BLaER1 (cell line): ENCODE data around the gene NABP2.

Experiments
- H3K27ac ChIP-seq: shearing (Covaris generic); formaldehyde crosslinking; 2 replicates; pipeline ENCODE4 v1.8.1; 2022
- H3K27me3 ChIP-seq: shearing (Covaris generic); formaldehyde crosslinking; 2 replicates; pipeline ENCODE4 v1.8.1; 2022
- H3K36me3 ChIP-seq: shearing (Covaris generic); formaldehyde crosslinking; 2 replicates; pipeline ENCODE4 v1.8.1; 2022
- H3K4me1 ChIP-seq: shearing (Covaris generic); formaldehyde crosslinking; 2 replicates; pipeline ENCODE4 v1.8.1; 2022
- H3K4me2 ChIP-seq: shearing (Covaris generic); formaldehyde crosslinking; 2 replicates; pipeline ENCODE4 v1.8.1; 2022
- H3K4me3 ChIP-seq: shearing (Covaris generic); formaldehyde crosslinking; 2 replicates; pipeline ENCODE4 v1.8.1; 2022
- H3K9ac ChIP-seq: shearing (Covaris generic); formaldehyde crosslinking; 2 replicates; pipeline ENCODE4 v1.8.1; 2022
- H3K9me3 ChIP-seq: shearing (Covaris generic); formaldehyde crosslinking; 2 replicates; pipeline ENCODE4 v1.8.1; 2022
- H4K20me1 ChIP-seq: shearing (Covaris generic); formaldehyde crosslinking; 2 replicates; pipeline ENCODE4 v1.8.1; 2022
- Cebpa-rat ChIP-seq: shearing (Covaris generic); IDR thresholded peaks from 2 replicates; pipeline ENCODE4 v1.8.1; 2022

The NABP2 gene

DNA sequence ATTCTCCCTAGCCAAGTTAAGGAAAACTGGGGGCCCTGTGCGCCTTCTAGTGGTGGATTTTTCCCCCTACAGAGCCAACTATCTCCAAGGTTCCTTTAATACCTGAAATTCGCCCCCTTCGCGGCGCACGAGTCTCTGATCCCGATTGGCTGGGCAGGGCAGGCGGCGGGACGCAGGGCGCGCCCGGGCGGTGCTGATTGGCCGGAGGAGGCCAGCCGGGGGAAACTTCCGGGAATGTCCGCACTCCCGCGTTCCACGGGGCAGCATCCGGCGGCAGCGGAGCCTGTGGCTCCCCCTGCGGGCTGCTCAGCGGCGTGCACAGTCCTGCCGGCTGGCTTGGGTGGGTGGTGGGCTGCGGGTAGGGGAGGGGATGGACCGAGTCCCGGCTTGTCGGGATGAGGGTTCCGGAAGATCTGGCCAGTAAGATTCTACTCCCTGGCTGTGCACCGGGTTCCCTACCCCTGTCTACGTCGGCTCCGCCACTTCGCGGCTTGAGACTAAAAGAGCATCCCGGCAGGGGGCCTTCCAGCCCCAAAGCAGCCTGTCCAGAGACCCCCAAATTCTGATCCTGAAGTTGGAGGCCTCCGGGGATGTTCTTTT, at the start of gene NABP2:
TSS of gene NABP2 (plus strand) at position 241 of the 600 bp plus-strand sequence. CDS start 515 bp downstream, outside the sequence.
- no peak for TF ChIP-seq Cebpa-rat
- no peaks in the 10 kb centered on the region for H3K27me3 ChIP-seq
- H3K36me3 ChIP-seq: peaks cover 12% of the 10 kb centered on the region
- 0 out of 2 replicates have a peak, but pooled peaks cover 13% of the 10 kb centered on the region for H4K20me1 ChIP-seq
- H3K9ac ChIP-seq: peak within 1 kb of the TSS; percentile 83
- peaks cover 65% of the 10 kb centered on the region for H3K4me1 ChIP-seq
- H3K9me3 ChIP-seq: no peaks in the 10 kb centered on the region
- peak within 1 kb of the TSS; percentile 97 for H3K4me2 ChIP-seq
- peak within 1 kb of the TSS; percentile 76 for H3K4me3 ChIP-seq
- peak within 1 kb of the TSS; percentile 74 for H3K27ac ChIP-seq

DNA sequence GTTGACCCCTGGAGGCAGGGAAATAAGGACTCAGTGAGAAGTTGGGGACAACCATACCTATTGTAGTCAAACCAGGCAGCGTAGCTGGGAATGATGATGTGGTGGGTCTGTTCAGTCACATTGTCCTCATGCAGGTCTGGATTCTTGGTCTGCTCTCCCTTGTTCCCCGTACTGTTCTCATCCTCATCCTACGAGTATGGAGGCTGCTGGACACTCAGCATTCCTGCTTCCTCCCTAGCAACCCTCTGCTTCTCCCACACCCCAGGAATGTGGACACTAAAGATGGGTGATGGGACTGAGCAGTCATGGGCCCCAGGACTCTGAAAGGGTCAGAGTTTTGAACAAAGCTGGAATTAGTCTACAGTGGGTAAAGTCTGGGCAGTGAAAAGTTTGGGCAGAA, 45.8 kb upstream of the NABP2 start:
- no peak overlapping the region for H3K9ac ChIP-seq
- H3K36me3 ChIP-seq: peaks cover 100% of the 10 kb centered on the region
- TF ChIP-seq Cebpa-rat: no peak

DNA sequence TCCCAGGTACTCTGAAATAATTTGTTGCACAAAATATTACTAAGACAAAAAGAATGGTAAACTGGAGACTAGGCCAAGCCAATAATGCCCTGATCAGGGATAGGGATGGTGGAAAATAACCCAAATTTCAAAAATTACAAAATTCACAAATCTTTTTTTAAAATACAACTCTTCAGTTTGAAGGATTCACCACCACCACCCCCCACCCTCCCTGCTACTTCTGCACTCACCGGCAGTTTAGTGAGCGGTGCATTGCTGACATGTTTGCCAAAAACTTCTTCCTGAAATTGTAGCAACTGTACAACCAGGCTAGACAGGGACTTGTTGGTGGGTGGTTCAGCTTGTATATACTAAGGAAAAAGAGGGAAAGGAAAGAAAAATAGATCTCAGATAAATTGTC, 37.2 kb upstream of the NABP2 start:
- H3K4me3 ChIP-seq: no peak overlapping the region; the same call in 1 of the 2 replicates
- peaks cover 35% of the 10 kb centered on the region for H4K20me1 ChIP-seq
- no peaks in the 10 kb centered on the region for H3K9me3 ChIP-seq
- peak overlapping the region; percentile 25; the same call in 1 of the 2 replicates for H3K27ac ChIP-seq
- peak overlapping the region; percentile 96; the same call in 1 of the 2 replicates for H3K9ac ChIP-seq
- H3K4me2 ChIP-seq: peak overlapping the region; percentile 88
- no peak for TF ChIP-seq Cebpa-rat
- H3K4me1 ChIP-seq: peaks cover 29% of the 10 kb centered on the region
- H3K36me3 ChIP-seq: peaks cover 56% of the 10 kb centered on the region
- no peaks in the 10 kb centered on the region for H3K27me3 ChIP-seq

More for the DNA sequence above, 45.8 kb upstream of the NABP2 start:
- Histone ChIP-seq H3K4me3 (no peak overlapping the region), H3K4me2 (no peak overlapping the region), H3K27ac (no peak overlapping the region), H3K9me3 (no peaks in the 10 kb centered on the region), H3K27me3 (no peaks in the 10 kb centered on the region), H4K20me1 (no peaks in the 10 kb centered on the region), H3K4me1 (no peaks in the 10 kb centered on the region)

DNA sequence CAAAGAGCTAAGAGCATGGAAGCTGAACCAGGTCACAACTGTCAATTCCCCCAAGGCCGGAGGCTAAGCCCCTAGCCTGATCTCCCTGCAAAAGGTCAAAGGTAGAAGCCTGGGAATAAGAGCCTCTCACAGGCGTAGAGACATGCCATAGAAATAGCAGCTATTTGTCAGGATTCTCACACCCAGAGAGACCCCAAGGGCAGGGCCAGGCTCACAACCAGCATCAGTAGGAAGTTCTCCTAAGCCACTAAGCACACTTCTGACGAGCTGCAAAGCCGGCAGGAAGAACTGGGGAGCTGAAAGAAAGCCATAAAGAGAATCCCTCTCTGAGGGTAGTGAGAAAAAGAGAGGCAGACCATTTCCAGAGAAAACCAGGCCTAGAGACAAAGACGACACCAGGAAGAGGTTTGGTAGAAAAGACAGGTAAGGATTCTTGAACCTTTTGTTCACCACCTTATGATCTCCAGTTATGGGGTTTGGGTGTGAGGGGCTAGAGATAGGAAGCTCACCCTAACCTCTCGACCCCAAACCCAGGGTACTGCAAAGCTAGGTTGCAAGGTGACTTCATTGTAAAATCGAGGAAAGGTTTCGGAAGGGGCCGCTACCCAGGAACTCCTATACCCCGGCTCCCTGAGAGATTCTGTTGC, 35.9 kb upstream of the NABP2 start:
- no peaks in the 10 kb centered on the region for H3K9me3 ChIP-seq
- H3K4me2 ChIP-seq: peak overlapping the region; percentile 88
- H4K20me1 ChIP-seq: peaks cover 35% of the 10 kb centered on the region
- peaks cover 29% of the 10 kb centered on the region for H3K4me1 ChIP-seq
- peak overlapping the region; percentile 96 for H3K9ac ChIP-seq
- peaks cover 43% of the 10 kb centered on the region for H3K36me3 ChIP-seq
- no peaks in the 10 kb centered on the region for H3K27me3 ChIP-seq
- peak overlapping the region; percentile 89 for H3K27ac ChIP-seq
- H3K4me3 ChIP-seq: peak overlapping the region; percentile 90
- TF ChIP-seq Cebpa-rat: no peak

DNA sequence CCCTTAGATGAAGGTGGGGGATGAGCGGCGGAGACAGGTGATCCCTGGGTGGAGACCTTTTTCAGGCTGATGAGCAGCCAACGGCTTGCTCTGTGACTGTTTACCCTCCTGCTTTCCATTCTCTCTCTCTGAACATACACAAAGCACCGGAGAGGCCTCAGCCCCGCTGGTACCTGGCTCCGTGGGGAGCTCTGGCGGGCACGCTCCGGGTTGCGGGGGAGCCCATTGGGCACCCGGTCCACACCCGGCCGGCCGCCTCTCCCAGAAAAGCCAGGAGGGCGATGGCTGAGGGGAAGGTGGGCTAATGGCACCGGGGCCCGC, 35.4 kb upstream of the NABP2 start:
- no peak for TF ChIP-seq Cebpa-rat
- peaks cover 29% of the 10 kb centered on the region for H3K4me1 ChIP-seq
- H3K27ac ChIP-seq: peak overlapping the region; percentile 89
- peak overlapping the region; percentile 90 for H3K4me3 ChIP-seq
- H3K27me3 ChIP-seq: no peaks in the 10 kb centered on the region
- peak overlapping the region; percentile 96 for H3K9ac ChIP-seq
- peaks cover 32% of the 10 kb centered on the region for H4K20me1 ChIP-seq
- H3K9me3 ChIP-seq: no peaks in the 10 kb centered on the region
- H3K36me3 ChIP-seq: peaks cover 38% of the 10 kb centered on the region
- H3K4me2 ChIP-seq: peak overlapping the region; percentile 88

DNA sequence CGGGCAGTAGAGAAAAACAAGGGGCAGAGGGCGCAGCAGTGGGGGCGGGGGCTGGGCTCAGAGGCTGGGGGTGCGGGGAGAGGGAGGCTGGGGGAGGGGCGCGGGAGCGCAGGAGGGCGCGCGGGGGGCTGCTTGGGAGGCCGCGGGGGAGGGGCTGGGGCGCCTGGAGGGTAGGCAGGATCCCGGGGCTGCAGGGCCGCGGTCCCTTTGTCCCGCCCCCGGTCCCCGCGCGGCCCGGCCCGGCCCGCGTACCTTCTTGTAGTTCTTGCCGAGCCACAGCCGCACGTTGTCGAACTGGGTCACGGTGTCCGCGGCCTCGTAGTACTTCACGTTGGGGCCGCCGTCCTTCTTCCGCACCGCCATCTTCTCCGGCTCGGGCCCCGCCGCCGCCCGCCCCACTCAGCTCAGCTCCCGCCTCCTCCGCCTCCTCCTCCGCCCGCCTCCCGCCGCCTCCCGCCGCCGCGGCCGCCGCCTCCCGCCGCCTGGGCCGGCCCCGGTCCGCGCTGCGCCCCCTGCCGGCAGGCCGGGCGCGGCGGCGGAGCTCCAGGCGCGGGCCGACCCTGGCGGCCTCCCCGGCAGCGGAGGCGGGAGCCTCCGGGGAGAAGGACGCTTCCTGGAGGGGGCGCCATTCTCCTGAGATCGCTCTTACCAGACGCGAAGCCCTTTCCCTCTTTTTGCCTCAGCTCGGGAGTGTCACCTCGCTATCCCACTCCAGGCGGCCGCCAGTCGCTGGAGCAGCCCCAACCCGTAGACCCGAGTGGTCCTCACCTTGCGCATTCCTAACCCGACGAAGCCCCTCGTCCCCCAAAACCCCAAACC, 34.8 kb upstream of the NABP2 start, which contains the start of gene SMARCC2:
TSS of gene SMARCC2 (minus strand) at position 385 of the 819 bp plus-strand sequence. CDS start at position 363, 22 bp downstream.
- H3K9ac ChIP-seq: peak within 1 kb of the TSS; percentile 96
- H3K9me3 ChIP-seq: no peaks in the 10 kb centered on the region
- peak within 1 kb of the TSS; percentile 88 for H3K4me2 ChIP-seq
- peaks cover 32% of the 10 kb centered on the region for H3K36me3 ChIP-seq
- H3K4me3 ChIP-seq: peak within 1 kb of the TSS; percentile 90
- TF ChIP-seq Cebpa-rat: no peak
- no peaks in the 10 kb centered on the region for H3K27me3 ChIP-seq
- H4K20me1 ChIP-seq: peaks cover 26% of the 10 kb centered on the region; the same call in 1 of the 2 replicates
- peaks cover 29% of the 10 kb centered on the region for H3K4me1 ChIP-seq
- peak within 1 kb of the TSS; percentile 89 for H3K27ac ChIP-seq

DNA sequence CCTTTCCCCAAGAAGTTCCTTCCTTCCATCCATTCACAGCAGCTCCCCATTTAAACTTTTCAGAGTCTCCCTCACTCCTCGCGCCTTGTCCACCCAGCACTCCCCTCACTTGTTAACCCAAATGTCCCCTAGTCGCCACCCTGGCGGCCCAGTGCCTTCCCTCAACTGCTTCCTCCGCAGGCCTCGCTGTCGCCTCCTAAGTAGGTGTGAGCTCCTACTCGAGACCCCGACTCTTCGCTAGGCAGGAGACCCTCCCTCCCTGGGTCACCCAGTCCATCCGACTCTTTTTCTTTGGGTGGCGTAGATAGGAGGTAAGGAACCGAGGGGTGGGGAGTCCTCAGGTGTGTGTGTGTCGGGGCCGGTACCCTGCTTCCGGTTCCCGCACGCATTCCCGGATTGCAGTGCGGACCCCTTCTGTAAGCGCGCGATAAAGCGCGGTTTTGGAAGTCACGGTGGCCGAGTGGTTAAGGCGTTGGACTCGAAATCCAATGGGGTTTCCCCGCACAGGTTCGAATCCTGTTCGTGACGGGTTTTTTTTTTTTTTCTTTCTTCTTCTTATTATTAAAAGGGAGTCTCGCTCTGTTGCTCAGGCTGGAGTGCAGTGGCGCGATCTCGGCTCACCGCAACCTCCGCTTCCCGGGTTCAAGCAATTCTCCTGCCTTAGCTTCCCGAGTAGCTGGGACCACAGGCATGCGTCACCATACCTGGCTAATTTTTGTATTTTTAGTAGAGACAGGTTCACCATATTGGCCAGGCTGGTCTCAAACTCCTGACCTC, 34.0 kb upstream of the NABP2 start:
- Histone ChIP-seq H3K27ac (peak overlapping the region; percentile 89), H3K4me3 (peak overlapping the region; percentile 90), H3K9me3 (no peaks in the 10 kb centered on the region), H3K9ac (peak overlapping the region; percentile 96), H3K4me1 (peaks cover 29% of the 10 kb centered on the region), H3K36me3 (peaks cover 24% of the 10 kb centered on the region), H3K4me2 (peak overlapping the region; percentile 87), H3K27me3 (no peaks in the 10 kb centered on the region), H4K20me1 (peaks cover 19% of the 10 kb centered on the region; the same call in 1 of the 2 replicates)
- TF ChIP-seq Cebpa-rat: no peak

DNA sequence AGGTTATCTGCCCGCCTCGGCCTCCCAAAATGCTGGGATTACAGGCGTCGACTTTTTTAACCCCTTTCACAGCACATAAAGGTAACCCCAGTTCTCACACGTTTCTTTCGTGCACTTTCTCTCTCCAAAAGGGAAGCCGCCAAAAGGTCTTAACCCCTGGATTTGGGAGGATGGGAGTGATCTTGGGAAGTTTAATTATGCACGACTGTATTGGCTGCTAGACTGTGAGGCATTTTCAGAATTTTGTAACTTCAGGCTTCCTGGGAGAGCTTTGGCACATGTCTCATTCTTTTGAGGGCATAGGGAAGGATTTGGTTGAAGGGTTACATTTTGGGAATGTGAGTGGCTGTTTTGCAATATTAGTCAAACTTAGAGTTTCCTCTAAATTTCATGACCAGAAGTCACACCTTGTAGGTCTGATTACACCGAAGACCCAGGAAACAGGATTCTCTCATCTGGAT, 33.4 kb upstream of the NABP2 start:
- H3K36me3 ChIP-seq: peaks cover 18% of the 10 kb centered on the region
- H3K4me3 ChIP-seq: peak overlapping the region; percentile 90
- no peak for TF ChIP-seq Cebpa-rat
- H3K27me3 ChIP-seq: no peaks in the 10 kb centered on the region
- no peaks in the 10 kb centered on the region for H3K9me3 ChIP-seq
- H3K27ac ChIP-seq: peak overlapping the region; percentile 89; the same call in 1 of the 2 replicates
- H4K20me1 ChIP-seq: peaks cover 19% of the 10 kb centered on the region; the same call in 1 of the 2 replicates
- H3K4me1 ChIP-seq: peaks cover 29% of the 10 kb centered on the region
- peak overlapping the region; percentile 96 for H3K9ac ChIP-seq
- H3K4me2 ChIP-seq: peak overlapping the region; percentile 87

DNA sequence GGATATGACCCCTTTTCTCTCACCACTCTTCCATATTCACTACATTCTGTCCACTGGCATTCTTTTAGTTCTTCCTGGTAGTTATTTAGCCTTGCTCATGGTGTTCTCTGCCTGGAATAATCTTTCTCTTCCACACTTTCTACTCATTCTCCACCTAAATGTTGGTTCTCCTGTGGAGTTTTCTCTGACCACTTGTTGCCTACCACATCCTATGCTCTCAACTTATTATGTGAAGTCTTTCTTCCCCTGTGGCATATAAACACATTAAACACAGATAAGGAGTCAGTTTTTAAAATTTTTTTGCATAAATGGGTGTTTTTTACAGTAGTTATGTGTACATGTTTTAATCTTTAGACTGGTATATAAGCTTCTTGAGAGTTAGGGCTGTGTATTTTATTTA, 31.6 kb upstream of the NABP2 start:
- H3K4me2 ChIP-seq: no peak overlapping the region
- TF ChIP-seq Cebpa-rat: no peak
- H3K27me3 ChIP-seq: no peaks in the 10 kb centered on the region
- no peaks in the 10 kb centered on the region for H3K36me3 ChIP-seq
- no peak overlapping the region for H3K27ac ChIP-seq
- peaks cover 18% of the 10 kb centered on the region for H3K4me1 ChIP-seq
- H4K20me1 ChIP-seq: peaks cover 7% of the 10 kb centered on the region; the same call in 1 of the 2 replicates
- no peak overlapping the region for H3K9ac ChIP-seq
- H3K9me3 ChIP-seq: no peaks in the 10 kb centered on the region
- no peak overlapping the region for H3K4me3 ChIP-seq
